Suppressor macrophage (primary cell): ENCODE results near the gene TFEB.

Source experiments
- DNase-seq, 4 experiments: peaks; one replicate each; pipeline ENCODE4 v3.0.0-alpha.2; 2020 to 2022
- total RNA-seq, 17 experiments: gene quantifications; one replicate each; lab custom pipeline; 2026; ENCODE audit warnings: mixed read lengths in 6 of 17, inconsistent platforms in 3 of 17; lab: John Stamatoyannopoulos, UW

TFEB gene
- total RNA-seq = 13.1 to 76.0 (median 41.8) reads per million in 17 experiments

- peak; percentile 96 to 97 (median 97) for DNase-seq
These were observed at the start of gene TFEB for GRCh38 chr6:41735427-41736185. Gene TFEB (minus strand): TSS chr6:41735608. CDS start chr6:41691213, 44,395 bp downstream.

- DNase-seq = peak; percentile 60 to 86 (median 80)
These were observed 49.3 kb upstream of the TFEB start for GRCh38 chr6:41784581-41785171.

GRCh38 chr6:41783106-41783780 lies 47.8 kb upstream of the TFEB start:
- no peak for DNase-seq

GRCh38 chr6:41781366-41781730 lies 45.9 kb upstream of the TFEB start:
- no peak for DNase-seq

- DNase-seq = peak; percentile 11 to 58 (median 26)
These were observed 45.4 kb upstream of the TFEB start, which contains the start of gene PRICKLE4 for GRCh38 chr6:41780551-41781365. Gene PRICKLE4 (plus strand): TSS chr6:41780782. CDS start chr6:41783474, 2,692 bp downstream.

DNA sequence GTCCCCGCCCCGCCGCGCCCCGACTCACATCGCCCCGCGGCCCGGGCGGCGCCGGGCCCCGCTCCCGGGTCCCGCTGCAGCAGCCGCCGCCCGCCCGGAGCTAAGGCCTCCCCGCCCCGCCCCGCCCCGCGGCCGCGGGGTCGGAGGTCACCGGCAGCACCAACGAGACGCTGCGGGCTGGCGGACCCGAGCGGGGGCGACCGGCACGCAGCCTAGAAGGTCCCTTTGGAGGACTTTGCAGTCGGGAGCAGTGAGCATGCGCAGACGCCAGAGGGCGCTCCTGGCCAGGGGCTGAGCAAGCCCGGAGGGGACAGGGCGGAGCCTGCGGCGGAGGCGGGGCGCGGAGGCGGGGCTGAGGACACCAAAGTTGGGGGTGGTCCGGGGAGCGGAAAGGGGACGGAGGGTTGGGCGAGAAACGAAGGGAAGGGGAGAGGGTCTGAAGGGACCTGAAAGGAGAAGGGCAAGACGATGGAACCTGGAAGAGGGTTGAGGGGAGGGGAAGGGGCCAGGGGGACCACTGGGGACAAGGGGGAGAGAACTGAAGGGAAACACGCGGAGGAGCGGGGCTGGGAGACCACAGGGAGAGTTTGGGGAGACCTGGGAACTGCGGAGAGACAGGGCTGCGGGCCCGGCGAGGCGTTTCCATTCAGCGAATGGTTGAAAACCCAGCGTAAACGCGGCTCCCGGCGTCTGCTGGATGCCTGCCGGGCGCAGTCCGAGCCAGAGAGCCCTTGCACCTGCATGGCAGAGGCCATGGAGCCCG lies 44.6 kb upstream of the TFEB start, which contains the start of gene FRS3:
FRS3 (minus strand) TSS at position 113 of the 763 bp plus-strand sequence. CDS start 2,913 bp downstream, outside the sequence.
- DNase-seq = peak; percentile 98 to 99 (median 98)

DNA sequence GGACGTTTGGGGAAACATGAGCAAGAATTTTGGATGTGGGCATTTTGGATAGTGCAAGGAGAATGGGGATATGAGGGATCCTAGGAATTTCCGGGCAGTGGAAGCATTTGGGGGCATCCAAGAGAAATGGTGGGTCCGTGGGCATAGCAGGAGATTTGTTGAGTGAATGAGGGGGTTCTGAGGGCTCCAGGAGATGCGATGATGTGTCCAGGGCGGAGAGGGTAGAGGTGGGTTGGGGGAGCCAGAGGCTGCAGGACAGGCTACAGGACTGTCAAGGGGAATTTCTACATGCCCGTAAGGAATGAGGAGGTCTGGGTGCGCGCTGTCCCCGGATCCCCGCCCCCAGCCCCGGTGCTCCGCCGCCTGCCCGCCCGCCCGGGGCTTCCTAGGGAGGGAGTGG lies 43.9 kb upstream of the TFEB start:
- DNase-seq = no peak

DNA sequence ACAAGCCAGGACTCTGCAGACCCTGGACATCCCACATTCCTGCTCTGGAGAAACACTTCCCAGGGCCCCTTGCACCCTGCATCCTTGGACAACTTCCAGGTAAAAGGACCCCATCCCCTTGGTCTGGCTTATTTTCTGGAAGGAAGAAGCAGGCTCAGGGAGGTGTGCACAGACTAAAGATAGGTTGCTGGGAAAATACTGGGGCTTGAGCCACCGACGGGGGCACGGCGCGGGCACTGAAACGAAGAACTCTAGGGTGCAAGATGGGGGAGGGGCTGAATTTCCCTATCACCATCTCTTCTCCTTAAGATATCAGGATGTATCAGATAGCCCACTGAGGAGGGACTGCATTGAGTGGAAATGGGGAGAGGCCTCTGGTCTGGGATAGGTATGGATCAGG lies 43.5 kb upstream of the TFEB start:
- DNase-seq = no peak

GRCh38 chr6:41777551-41778285 lies 42.3 kb upstream of the TFEB start:
- peak; percentile 58 to 90 (median 74) for DNase-seq

DNA sequence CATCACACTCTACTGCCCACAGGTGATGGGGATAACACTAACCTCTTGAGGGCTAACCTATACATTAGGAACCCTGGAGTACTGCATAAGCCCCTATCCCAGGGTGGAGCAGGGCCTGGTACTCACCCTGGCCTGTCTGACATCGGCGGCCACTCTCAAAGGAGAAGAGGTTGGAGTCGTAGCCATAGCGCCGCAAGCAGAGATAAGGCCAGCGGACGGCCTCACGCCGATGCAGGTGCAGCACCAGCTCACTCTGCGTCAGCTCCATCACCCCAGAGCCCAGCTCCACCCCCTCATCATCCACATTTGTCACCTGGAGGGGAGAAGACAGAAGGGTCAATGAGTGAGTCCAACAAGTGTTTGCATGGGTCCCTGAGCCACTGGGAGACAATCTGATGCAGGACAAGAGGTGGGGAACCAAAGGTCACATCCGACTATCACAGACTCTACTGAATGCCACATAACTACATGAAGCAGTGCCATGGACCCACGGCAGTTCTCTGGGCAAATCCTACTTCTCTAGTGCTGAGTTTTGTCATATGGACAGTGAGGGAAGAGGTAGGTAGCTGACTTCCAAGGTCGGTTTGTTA lies 40.0 kb upstream of the TFEB start:
- no peak for DNase-seq

- DNase-seq = no peak
These were observed 39.4 kb upstream of the TFEB start for GRCh38 chr6:41774841-41775240.

DNA sequence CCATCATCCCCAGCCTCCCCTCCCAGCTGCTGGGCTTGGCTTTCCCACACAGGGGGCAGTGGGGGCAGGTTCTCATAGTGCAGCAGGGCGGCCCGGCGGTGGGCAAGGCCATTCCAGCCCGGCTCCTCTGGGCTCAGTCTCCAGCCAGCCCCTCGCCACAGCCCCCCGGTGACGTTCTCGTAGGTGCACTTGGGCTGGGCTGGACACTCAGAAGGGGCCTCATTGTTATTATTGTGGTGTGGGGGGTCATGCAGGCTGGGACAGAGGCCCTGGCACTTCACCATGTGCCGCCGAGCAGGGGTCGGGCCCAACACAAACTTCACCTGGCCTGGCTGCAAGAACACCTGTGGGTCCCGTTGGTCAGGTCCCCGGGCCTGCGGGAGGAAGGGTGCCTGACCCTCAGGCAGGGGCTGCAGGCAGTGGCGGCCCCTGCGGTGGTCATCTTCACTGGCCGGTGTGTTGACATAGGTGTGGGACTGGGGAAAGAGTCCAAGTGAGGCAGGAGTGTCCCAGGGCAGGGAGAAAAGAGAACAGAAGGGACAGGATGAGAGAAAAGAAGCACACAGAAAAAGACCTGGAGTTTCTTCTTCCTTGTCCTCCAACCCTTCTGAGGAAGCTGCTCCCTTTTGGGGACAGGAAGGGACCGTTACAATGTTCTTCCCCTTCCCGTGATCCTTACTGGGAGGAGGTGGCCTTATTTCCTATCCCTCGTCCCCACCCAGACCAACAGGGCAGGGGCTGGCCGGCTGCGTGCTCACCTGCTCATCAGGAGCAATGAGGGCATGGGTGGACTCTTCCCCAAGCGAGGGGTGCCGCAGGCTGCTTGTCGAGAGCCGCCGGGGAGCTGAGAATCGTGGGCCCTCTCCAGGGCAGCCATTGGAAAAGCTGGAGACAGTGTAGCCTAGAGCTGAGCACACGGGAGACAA lies 35.9 kb upstream of the TFEB start:
- DNase-seq = no peak

- DNase-seq = no peak
These were observed 35.1 kb upstream of the TFEB start for GRCh38 chr6:41770381-41771057.

- no peak for DNase-seq
These were observed 34.0 kb upstream of the TFEB start for GRCh38 chr6:41769376-41769775.

DNA sequence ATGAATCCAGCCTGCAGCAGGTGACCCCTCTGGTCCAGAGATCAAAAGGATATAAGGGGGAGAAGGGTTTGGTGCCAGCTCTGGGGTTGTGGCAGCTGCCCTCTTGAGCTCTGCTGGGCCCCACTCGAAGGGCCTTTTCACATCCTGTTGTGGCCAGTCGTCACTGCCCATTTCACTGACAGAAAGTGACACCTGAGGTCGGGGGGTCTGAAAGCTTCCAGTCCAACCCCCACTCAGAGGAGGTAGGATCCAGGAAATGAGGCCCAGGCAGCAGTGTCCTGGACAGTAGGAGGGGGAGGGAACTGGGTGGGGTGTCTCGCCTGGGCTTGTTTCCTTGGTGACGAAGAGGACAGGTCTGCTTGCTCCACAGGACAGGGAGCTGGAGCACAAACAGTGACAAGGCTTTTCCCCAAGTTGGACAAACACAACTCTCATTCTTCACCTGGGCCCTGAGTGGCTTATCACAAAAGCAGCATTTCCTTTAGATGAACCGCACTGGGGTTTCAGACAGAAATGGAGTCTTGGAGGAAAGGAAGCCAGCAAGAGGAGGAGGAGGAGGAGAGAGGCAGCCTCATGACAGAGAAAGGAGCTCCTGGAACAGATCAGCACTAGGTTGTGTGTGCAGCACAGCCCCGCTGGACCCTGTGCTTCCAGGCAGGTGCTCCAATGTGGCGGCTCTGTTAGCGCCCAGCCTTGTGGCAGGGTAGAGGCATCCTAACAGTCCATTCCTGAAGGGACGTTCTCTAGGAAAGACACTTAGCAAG lies 33.3 kb upstream of the TFEB start:
- DNase-seq = no peak

DNA sequence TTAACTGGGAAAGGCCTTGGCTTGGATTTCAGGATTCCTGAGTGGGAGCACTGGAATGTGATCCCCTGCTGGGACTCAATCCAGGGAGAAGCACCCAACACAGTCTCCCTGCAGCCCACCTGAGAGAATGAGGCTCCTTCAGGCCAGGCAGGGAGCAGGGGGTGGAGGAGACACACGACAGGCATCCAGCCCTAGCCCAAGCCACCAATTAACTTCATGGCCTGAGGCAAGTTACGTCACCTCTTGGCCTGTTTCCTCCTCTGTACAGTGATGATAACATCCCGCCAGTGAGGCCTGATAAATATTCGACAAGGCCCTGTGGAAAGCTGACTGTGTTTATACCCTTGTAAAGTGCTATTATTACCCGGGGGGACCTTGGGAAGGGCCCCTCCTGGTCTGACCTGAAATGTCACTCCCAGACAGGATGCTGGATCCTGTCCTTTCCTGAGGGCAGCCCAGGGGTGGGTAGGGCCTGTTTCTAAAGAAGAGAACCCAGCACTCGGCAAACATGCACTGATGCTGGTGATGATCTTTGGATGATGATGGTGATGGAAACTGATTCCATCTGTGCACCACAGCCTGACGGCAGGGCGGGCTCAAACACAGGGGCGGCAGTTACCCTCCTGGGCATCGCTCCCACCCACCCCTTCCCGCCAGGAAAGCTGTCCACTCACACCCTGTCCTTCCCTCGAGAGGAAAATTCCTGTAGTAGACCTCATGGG lies 31.9 kb upstream of the TFEB start:
- peak; percentile 19 to 49 (median 42) for DNase-seq

DNA sequence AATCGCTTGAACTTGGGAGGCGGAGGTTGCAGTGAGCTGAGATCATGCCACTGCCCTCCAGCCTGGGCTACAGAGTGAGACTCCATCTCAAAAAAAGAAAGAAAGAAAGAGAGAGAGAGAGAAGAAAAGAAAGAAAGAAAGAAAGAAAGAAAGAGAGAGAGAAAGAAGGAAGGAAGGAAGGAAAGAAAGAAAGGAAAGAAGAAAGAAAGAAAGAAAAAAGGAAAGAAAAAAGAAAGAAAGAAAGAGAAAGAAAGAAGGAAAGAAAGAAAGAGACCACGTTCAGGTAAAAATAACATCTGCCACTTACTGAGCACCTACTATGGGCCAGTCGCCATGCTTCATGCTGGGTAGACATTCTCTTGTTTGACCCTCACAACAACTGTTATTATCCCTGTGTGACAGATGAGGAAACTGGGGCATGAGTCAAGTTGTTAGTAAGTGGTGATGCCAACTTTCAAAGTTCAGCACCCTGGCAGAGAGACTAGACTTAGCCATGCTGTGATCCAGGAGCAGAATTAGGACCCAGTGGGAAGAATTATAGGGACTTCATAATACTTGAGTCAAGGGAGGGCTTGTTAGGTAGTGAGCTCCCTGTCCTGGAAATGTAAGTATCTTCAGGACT lies 30.7 kb upstream of the TFEB start:
- peak in 1 of 4 experiments; percentile 31 for DNase-seq
